Left kidney (tissue), 8 donors: ENCODE results near the gene DIP2A. TPM values are rescaled to one million over a fixed set of nuclear protein-coding genes. Genes with fewer than 3 reads are reported as not detected.

Experiments used
- DNase-seq: peaks from one replicate; pipeline ENCODE4 v3.0.0-alpha.2; 2013
- long read RNA-seq, 8 donors: transcript quantifications; one replicate each; lab custom pipeline, GENCODE V29; 2026
- polyA plus RNA-seq: library from polyadenylated mRNA; unstranded; fragments of 120-200 nt; gene quantifications from one replicate; pipeline ENCODE4 v1.2.1, GENCODE V29; 2013; ENCODE audit not compliant: insufficient read length

DIP2A gene, protein sequence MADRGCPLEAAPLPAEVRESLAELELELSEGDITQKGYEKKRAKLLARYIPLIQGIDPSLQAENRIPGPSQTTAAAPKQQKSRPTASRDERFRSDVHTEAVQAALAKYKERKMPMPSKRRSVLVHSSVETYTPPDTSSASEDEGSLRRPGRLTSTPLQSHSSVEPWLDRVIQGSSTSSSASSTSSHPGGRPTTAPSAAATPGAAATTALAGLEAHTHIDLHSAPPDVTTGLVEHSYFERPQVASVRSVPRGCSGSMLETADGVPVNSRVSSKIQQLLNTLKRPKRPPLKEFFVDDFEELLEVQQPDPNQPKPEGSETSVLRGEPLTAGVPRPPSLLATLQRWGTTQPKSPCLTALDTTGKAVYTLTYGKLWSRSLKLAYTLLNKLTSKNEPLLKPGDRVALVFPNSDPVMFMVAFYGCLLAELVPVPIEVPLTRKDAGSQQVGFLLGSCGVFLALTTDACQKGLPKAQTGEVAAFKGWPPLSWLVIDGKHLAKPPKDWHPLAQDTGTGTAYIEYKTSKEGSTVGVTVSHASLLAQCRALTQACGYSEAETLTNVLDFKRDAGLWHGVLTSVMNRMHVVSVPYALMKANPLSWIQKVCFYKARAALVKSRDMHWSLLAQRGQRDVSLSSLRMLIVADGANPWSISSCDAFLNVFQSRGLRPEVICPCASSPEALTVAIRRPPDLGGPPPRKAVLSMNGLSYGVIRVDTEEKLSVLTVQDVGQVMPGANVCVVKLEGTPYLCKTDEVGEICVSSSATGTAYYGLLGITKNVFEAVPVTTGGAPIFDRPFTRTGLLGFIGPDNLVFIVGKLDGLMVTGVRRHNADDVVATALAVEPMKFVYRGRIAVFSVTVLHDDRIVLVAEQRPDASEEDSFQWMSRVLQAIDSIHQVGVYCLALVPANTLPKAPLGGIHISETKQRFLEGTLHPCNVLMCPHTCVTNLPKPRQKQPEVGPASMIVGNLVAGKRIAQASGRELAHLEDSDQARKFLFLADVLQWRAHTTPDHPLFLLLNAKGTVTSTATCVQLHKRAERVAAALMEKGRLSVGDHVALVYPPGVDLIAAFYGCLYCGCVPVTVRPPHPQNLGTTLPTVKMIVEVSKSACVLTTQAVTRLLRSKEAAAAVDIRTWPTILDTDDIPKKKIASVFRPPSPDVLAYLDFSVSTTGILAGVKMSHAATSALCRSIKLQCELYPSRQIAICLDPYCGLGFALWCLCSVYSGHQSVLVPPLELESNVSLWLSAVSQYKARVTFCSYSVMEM (N-terminal part only)
- polyA plus RNA-seq: 52.4 TPM
- long read RNA-seq, donor 1, partial matches to known transcripts: 0 of 2 reads
- long read RNA-seq, donor 1, other reads (novel, unspliced or antisense): 0 of 2 reads
- long read RNA-seq, donor 2, partial matches to known transcripts: 16 of 16 reads
- long read RNA-seq, donor 2, other reads (novel, unspliced or antisense): 0 of 16 reads
- long read RNA-seq, donor 3, partial matches to known transcripts: 0 of 1 reads
- long read RNA-seq, donor 3, other reads (novel, unspliced or antisense): 0 of 1 reads
- long read RNA-seq, donor 4, partial matches to known transcripts: 0 of 1 reads
- long read RNA-seq, donor 4, other reads (novel, unspliced or antisense): 0 of 1 reads
- long read RNA-seq, donor 5, partial matches to known transcripts: 16 of 16 reads
- long read RNA-seq, donor 5, other reads (novel, unspliced or antisense): 0 of 16 reads
- long read RNA-seq, donor 6, partial matches to known transcripts: 9 of 9 reads
- long read RNA-seq, donor 6, other reads (novel, unspliced or antisense): 0 of 9 reads
- long read RNA-seq, donor 7, full-length matches to known transcripts: 6 of 6 reads
- long read RNA-seq, donor 7, partial matches to known transcripts: 0 of 6 reads
- long read RNA-seq, donor 7, other reads (novel, unspliced or antisense): 0 of 6 reads
- long read RNA-seq, donor 8, partial matches to known transcripts: 0 of 2 reads
- long read RNA-seq, donor 8, other reads (novel, unspliced or antisense): 0 of 2 reads

DNA sequence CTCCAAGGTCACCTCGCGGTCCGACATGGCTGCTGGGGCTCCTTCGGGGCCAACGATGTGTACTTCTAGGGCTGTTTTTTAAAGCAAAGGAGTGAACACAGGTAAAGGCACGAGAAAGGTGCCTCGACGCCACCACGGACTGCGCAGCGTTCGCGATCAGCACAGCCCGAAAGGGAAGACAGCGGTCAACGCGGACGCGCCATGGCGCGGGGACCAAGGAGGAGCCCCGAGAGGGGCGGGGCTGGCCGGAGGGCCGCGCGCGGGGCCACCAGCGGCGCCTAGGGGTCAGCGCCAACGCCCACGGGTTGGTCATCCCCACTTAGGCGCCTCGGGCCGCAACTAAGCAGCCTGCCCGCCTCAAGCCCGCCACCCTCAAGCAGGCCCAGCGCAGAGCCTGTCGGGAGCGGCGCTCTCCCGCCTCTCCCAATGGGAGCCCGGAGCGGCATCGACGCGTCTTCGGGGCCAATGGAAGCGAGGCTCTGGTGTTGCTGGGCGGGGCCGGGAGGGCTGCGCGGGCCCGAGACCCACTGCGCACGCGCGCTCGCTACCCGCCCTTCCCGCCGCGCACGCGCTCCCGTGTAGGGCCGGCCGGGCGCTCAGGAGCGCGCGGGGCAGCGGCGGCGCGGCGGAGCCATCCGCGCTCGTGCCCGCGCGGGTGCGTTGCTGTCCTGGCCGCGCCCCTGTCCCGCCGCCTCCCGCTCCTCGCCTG is at the start of gene DIP2A:
TSS of gene DIP2A (plus strand) at position 577 of the 709 bp plus-strand sequence. CDS start 241 bp downstream, outside the sequence.
- peak; percentile 94 for DNase-seq

DNA sequence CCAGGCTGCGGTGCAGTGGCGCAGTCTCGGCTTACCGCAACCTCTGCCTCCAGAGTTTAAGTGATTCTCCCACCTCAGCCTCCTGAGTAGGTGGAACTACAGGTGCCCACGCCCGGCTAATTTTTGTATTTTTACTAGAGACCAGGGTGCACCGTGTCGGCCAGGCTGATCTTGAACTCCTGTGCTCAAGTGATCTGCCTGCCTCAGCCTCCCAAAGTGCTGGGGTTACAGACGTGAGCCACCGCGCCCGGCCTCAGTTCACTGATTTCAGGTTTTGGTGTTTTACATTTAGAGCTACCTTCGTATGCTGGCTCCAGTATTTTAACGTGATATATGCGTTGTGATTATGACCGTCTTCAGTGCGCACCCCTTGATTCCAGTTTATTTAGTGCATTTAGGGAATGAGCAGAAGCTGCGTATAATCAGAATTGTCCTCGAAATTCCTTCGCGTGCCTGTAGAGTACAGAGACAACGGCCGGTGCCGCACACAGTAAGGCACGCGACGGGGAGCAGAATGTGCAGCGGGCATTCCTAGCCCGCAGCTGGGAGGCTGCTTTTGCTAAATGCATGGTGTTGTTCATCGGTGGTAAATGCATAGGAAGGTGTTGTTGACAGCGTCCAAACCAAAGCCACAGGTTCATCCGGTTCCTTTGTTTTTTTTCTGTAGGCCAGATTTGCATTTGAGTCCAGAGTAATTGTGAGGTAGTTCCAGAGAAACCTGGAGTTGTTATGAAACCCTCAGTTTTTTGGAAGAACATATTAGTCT is 48.9 kb upstream of the DIP2A start:
- no peak for DNase-seq

DNA sequence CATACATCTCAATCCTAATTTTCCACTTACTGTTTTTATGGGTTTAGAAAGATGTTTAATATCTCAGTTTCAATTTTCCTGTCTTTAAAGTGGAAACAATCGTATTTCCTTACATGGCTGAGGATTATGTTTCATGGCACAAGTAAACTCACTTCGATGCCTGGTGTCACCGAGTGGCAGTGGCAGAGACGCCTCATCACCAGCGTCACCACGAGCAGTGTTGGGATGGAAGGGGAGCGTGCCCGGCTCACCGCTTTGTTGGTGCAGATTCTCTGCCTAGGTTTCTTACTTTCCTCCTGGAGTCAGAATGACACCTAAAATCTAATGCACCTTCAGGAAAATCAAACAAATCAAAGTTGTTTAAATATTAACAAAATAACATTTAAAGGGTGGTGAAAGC is 48.2 kb upstream of the DIP2A start:
- no peak for DNase-seq

DNA sequence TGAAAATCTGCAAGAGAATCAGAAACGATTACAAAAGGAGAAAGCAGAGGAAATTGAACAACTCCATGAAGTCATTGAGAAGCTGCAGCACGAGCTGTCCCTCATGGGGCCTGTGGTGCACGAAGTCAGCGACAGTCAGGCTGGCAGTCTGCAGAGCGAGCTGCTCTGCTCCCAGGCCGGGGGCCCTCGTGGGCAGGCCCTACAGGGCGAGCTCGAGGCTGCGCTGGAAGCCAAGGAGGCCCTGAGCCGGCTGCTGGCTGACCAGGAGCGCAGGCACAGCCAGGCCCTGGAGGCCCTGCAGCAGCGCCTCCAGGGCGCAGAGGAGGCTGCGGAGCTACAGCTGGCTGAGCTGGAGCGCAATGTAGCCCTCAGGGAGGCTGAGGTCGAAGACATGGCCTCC is 47.5 kb upstream of the DIP2A start:
- no peak for DNase-seq

DNA sequence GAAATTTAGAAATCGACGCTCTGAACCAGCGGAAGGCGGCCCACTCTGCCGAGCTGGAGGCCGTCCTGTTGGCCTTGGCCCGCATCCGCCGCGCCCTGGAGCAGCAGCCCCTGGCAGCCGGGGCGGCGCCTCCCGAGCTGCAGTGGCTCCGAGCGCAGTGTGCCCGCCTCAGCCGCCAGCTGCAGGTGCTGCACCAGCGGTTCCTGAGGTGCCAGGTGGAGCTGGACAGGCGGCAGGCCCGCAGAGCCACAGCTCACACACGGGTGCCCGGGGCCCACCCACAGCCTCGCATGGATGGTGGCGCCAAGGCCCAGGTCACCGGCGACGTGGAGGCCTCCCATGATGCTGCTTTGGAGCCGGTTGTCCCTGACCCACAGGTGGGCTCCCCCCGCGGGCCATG is 47.0 kb upstream of the DIP2A start:
- no peak for DNase-seq

DNA sequence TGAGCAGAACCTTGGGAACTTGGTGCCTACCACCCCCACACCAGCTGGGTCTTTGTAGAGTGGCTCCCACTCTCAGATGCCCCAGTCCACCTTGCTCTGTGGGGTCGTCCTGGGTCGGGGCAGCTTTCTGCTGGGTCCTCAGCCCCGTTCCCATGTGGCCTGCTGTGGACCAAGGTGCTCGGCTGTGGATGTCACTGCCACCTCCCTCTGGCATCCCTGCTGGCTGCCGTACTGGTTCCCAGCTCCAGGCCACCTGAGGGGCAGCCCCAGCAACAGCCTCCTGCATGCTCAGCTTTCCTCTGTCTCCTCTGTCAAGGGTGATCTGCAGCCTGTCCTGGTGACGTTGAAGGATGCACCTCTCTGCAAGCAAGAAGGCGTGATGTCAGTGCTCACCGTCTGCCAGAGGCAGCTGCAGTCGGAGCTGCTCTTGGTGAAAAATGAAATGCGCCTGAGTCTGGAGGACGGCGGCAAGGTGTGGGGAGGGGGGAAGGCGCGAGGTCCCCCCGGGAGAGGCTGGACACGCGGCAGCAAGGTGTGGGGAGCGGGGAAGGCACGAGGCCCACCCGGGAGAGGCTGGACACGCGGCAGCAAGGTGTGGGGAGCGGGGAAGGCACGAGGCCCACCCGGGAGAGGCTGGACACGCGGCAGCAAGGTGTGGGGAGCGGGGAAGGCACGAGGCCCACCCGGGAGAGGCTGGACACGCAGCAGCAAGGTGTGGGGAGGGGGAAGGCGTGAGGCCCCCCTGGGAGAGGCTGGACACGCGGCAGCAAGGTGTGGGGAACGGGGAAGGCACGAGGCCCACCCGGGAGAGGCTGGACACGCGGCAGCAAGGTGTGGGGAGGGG is 45.9 kb upstream of the DIP2A start:
- DNase-seq: no peak

DNA sequence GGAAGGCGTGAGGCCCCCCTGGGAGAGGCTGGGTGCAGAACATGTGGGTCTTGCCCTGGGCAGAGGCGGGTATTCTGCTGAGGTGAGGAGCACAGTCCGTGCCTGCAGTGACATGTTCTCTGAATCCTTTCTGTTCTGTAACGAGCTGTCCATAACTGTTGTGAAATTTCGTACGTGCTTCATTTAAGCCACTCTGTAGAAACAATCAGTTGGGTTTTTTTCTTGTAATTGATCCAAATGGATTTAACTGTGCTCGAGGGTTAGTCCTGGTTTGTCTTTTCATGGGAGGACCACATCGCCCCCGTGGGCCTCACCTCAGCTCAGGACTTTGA is 45.4 kb upstream of the DIP2A start:
- DNase-seq: no peak

DNA sequence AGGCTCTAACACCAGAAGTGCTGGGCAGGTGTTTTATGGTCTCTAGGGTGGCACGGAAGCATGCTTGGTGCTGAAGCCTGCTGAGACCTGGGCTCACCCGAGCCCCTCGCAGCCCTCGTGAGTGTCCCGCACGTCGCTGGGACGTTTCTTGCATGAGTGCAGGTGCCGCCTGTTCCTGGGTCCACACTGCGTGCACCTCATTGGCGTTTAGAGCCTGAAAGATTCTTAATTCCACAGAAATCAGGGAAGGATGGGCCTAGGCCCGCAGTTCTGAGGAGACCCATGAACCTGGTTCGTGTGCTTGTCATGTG is 43.8 kb upstream of the DIP2A start:
- no peak for DNase-seq

DNA sequence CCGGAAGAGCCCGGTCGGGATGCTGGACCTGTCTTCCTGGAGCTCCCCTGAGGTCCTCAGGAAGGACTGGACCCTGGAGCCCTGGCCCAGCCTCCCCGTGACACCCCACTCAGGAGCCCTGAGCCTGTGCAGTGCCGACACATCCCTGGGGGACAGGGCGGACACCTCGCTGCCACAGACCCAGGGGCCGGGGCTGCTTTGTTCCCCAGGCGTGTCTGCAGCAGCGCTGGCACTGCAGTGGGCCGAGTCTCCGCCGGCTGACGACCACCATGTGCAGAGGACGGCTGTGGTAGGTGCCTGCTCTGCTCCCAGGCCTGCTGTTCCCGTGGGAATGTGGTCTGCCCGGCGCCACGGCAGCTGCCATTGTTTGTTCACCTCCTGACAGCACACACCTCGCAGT is 42.1 kb upstream of the DIP2A start:
- DNase-seq: no peak

DNA sequence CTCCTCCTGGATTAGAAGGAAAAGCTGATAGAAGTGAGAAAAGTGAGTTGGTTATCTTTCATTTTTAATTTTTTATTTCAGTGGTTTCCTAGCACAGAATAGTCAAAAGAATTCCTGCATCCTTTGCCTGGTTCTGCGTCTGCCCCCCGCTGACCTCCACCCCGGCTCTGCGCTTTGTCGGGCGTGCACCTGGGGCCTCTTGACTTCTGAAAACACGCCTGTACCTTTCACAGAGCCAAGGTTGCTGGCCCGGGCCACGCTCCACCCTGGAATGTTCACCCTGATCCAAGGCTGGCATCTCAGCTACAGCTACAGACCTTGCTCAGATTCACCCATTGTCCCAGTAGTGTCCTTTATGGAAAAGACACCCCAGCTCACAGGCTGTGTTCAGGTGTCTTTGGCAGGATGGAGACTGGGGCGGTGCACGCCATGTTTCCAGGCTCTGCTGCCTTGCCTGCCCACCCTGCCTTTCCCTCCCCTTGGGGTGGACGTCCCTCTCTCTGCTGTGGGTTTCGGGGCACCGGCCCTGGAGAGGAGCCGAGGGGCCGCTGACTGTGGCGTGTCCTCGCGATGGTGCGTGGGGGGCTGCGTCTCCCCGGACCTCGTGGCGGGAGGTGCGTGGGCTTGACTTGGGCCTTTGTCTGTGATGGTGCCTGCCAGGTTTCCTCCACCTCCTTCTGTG is 40.3 kb upstream of the DIP2A start:
- no peak for DNase-seq

DNA sequence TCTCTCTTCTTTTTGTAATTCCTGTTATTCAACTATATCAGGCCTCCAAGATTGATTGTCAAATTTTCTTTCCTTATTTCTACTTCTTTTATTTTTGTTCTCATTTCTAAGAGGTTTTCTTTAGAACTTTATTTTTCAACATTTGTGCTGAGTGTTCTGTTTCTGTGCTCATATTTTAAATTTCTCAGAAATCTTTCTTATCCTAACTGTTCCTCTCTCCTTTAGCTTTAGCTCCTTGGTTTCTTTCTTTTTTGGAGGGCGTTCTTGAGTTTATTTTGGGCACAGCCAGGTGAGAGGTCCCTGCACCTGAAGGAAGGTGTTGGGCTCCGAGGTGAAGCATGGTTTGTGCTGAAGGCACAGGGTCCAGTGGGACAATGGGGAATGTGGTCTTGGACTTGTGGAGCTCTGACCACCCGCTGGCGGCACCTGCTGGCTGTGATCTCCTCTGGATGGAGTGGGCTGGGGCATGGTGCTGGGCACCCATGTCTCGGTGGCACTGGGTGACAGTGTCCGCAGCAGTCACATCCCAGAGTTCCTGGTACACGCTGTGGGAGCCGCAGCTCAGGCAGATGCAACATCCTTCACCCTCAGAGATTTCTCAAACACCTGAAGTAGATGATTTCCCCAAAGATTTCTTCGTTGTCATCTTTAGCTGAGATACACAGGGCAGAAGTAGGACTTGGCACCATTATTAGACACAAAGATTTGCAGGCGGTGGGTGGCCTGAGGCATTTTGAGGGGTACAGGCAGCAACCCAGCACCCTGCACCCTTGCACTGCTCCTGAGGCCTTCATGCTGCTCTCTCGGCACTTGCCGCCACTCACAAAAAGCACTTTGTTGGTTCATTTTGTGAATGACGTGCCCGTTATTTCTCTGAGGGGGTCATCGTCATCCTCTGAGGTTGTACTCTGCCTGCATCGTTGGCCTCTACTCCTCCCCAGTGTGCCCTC is 38.2 kb upstream of the DIP2A start:
- no peak for DNase-seq

DNA sequence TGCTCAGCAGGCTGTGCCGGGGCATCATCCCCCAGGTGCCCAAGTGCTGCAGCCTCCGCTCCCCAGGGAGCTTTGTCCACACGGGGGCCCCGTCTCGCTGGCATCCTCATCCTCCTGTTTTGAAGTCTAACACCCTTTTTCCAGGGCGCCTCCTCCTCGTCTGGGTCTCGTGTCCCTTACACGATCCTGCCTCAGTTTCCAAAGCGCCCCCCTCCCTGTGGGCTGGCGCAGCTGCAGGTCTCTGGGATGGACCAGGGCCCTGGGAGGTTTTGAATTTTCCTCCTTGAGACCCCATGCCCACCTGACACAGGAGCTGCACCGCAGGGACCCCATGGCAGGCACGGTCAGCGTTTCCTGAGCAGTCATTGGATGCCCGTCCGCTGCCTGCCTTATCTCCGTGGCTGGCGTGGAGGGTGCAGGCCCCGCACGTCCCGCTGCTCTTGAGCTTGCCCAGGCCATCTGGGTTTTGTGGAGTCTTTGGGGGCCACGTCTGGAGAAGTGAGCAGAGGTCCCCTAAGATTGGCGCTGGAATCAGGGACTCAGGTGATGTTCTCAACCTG is 37.4 kb upstream of the DIP2A start:
- no peak for DNase-seq

DNA sequence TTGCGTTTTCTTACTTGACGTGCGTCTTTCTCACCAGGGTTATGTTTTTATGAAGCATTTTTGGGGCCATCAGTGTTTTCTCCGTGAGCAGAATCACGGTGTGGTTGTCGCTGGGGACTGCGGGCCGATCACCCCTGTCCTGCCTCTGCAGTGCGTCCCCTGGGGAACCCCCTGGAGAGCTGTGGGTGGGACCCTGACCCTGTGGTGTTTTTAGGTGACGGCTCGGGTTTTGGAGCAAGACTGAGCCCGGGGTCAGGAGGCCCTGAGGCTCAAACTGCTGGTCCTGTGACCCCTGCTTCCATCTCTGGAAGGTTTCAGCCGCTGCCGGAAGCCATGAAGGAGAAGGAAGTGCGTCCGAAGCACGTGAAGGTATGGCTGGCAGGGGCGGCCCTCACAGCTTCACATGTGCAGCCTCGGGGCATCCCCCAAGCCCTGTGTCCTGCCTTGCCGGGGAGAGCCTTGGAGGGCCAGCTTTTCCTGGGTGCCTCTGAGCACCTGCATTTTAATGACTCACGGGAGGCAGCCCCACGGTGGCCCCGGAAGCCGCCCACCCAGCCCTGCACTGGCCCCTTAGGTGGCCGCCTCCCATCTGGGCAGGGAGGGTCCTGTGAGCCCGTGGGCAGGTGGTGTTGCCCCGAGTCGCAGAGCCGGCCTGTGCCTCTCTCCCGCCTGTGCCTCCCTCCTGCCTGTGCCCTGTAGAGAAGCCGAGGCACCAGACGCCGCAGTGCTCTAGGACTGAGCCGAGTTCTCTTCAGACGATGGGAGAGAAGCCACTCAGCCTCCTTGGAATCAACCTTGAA is 36.7 kb upstream of the DIP2A start:
- DNase-seq: no peak

DNA sequence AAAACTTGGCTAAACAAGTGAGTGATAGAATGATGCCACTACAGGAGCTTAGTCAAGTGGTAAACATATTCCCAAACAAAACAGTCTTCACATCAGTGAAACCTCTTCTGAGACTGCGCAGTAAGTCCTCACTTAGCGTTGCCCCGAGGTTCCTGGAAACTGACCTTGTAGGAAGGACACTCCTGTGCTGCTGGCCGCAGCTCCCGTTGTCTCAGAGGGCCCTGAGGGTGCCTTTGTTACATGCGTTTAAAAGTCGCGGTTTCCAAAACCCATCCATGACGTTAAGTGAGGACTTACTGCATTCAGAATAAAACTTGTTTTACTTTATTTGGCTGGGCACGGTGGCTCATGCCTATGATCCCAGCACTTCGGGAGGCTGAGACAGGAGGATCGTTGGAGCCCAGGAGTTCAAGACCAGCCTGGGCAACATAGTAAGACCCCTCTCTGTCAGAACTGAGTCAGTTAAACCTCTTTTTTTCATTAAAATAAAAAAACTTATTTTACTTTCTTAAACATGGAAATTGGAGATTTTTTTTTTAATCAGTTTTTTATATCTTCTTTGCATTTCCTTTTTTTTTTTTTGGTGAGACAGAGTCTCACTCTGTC is 36.0 kb upstream of the DIP2A start:
- DNase-seq: no peak

DNA sequence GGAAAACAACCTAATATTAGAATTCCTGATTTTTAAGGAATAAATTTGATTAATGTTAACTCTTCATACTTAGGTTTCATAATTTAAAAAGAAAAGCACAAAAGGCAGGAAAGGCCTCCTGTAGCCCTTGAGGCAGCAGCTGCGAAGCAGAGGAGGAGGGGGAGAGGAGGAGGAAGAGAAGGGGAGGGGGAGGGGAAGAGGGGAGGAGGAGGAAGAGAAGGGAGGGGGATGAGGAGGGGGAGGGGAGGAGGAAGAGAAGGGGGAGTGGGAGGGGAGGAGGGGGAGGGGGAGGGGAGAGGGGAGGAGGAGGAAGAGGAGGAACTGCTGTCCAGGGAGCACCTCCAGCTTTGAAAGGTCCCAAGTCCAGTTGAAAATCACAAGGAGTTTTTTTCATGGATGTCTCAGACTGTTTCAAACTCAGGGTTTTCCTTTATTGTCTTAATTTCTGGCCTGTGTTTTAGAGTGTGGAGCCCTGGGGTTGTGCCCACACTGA is 35.1 kb upstream of the DIP2A start:
- no peak for DNase-seq
